ENCODE data around the gene BTRC. TPM values are rescaled to one million over a fixed set of nuclear protein-coding genes. Genes with fewer than 3 reads are reported as not detected.

The BTRC gene
- total RNA-seq, 2 experiments from 2014 or later = 10.9 to 12.7 TPM

GRCh38 chr10:101563007-101563406 is 209.0 kb downstream of the BTRC start:
- intact Hi-C loops (cut with micrococcal nuclease) = no loop called here
- CTCF ChIA-PET = interaction anchor here (0.6 kb wide), 1 partner anchor 60 kb away, joined by 3 read pairs; no protein-coding TSS in a partner anchor

GRCh38 chr10:101563497-101564040 is 209.6 kb downstream of the BTRC start:
- no peak overlapping the region for H3K4me3 Mint-ChIP-seq
- H3K27me3 Mint-ChIP-seq (ENCODE audit: low read depth) = peaks cover 34% of the 10 kb centered on the region
- no peak for DNase-seq
- CTCF ChIA-PET = interaction anchor here (0.6 kb wide), 1 partner anchor 1015 kb away, joined by 3 read pairs; no protein-coding TSS in a partner anchor
- H3K27ac Mint-ChIP-seq = no peak overlapping the region
- H3K36me3 Mint-ChIP-seq (ENCODE audit: low read depth) = no peaks in the 10 kb centered on the region
- H3K9me3 Mint-ChIP-seq = no peaks in the 10 kb centered on the region
- intact Hi-C loops (cut with micrococcal nuclease) = no loop called here
- peaks cover 11% of the 10 kb centered on the region for H3K4me1 Mint-ChIP-seq (ENCODE audit: low read depth)

More at GRCh38 chr10:101563007-101563406, 209.0 kb downstream of the BTRC start:
- peaks cover 16% of the 10 kb centered on the region for H3K4me1 Mint-ChIP-seq (ENCODE audit: low read depth)
- DNase-seq = no peak
- H3K4me3 Mint-ChIP-seq = no peak overlapping the region
- H3K27ac Mint-ChIP-seq = no peak overlapping the region
- H3K9me3 Mint-ChIP-seq = no peaks in the 10 kb centered on the region
- no peaks in the 10 kb centered on the region for H3K36me3 Mint-ChIP-seq (ENCODE audit: low read depth)
- H3K27me3 Mint-ChIP-seq (ENCODE audit: low read depth) = peaks cover 28% of the 10 kb centered on the region

GRCh38 chr10:101564490-101564991 is 210.6 kb downstream of the BTRC start:
- Mint-ChIP-seq H3K4me1 (ENCODE audit: low read depth) (peaks cover 9% of the 10 kb centered on the region), H3K27ac (no peak overlapping the region), H3K27me3 (ENCODE audit: low read depth) (peaks cover 43% of the 10 kb centered on the region), H3K36me3 (ENCODE audit: low read depth) (no peaks in the 10 kb centered on the region), H3K9me3 (no peaks in the 10 kb centered on the region), H3K4me3 (no peak overlapping the region)
- no peak for DNase-seq
- CTCF ChIA-PET = no interaction called here
- intact Hi-C loops (cut with micrococcal nuclease) = no loop called here

- intact Hi-C loops (cut with micrococcal nuclease) = no loop called here
- H3K9me3 Mint-ChIP-seq = no peaks in the 10 kb centered on the region
- H3K4me3 Mint-ChIP-seq = no peak overlapping the region
- H3K27ac Mint-ChIP-seq = no peak overlapping the region
- no peak for DNase-seq
- peaks cover 47% of the 10 kb centered on the region for H3K27me3 Mint-ChIP-seq (ENCODE audit: low read depth)
- H3K4me1 Mint-ChIP-seq (ENCODE audit: low read depth) = peaks cover 15% of the 10 kb centered on the region
- H3K36me3 Mint-ChIP-seq (ENCODE audit: low read depth) = no peaks in the 10 kb centered on the region
- CTCF ChIA-PET = interaction anchor here (0.6 kb wide), 1 partner anchor 191 kb away, joined by 3 read pairs; no protein-coding TSS in a partner anchor
These were observed 211.5 kb downstream of the BTRC start for GRCh38 chr10:101565370-101565900.

GRCh38 chr10:101565936-101566332 is 212.0 kb downstream of the BTRC start:
- Mint-ChIP-seq H3K4me3 (no peak overlapping the region), H3K27me3 (ENCODE audit: low read depth) (peaks cover 47% of the 10 kb centered on the region), H3K9me3 (no peaks in the 10 kb centered on the region), H3K27ac (no peak overlapping the region), H3K36me3 (ENCODE audit: low read depth) (no peaks in the 10 kb centered on the region), H3K4me1 (ENCODE audit: low read depth) (peaks cover 15% of the 10 kb centered on the region)
- CTCF ChIA-PET = interaction anchor here (0.6 kb wide), 1 partner anchor 191 kb away, joined by 3 read pairs; no protein-coding TSS in a partner anchor
- intact Hi-C loops (cut with micrococcal nuclease) = no loop called here
- DNase-seq = no peak

GRCh38 chr10:101566333-101567164 is 212.6 kb downstream of the BTRC start:
- H3K27ac Mint-ChIP-seq = no peak overlapping the region
- no peak overlapping the region for H3K4me3 Mint-ChIP-seq
- peaks cover 47% of the 10 kb centered on the region for H3K27me3 Mint-ChIP-seq (ENCODE audit: low read depth)
- H3K36me3 Mint-ChIP-seq (ENCODE audit: low read depth) = no peaks in the 10 kb centered on the region
- CTCF ChIA-PET = interaction anchor here (0.6 to 5.4 kb wide), 2 partner anchors 192 to 353 kb away, joined by 3 to 50 read pairs; no protein-coding TSS in a partner anchor
- no peaks in the 10 kb centered on the region for H3K9me3 Mint-ChIP-seq
- DNase-seq = no peak
- intact Hi-C loops (cut with micrococcal nuclease) = no loop called here
- peaks cover 15% of the 10 kb centered on the region for H3K4me1 Mint-ChIP-seq (ENCODE audit: low read depth)

- Mint-ChIP-seq H3K27me3 (ENCODE audit: low read depth) (peaks cover 47% of the 10 kb centered on the region), H3K4me1 (ENCODE audit: low read depth) (peaks cover 15% of the 10 kb centered on the region), H3K36me3 (ENCODE audit: low read depth) (no peaks in the 10 kb centered on the region), H3K4me3 (no peak overlapping the region), H3K9me3 (no peaks in the 10 kb centered on the region), H3K27ac (no peak overlapping the region)
- DNase-seq = no peak
- CTCF ChIA-PET = interaction anchor here (1.1 to 5.4 kb wide), 2 partner anchors 32 to 354 kb away, joined by 3 to 50 read pairs; no protein-coding TSS in a partner anchor
- intact Hi-C loops (cut with micrococcal nuclease) = no loop called here
These were observed 213.4 kb downstream of the BTRC start for GRCh38 chr10:101567165-101568006.

- Mint-ChIP-seq H3K27ac (no peak overlapping the region), H3K9me3 (no peaks in the 10 kb centered on the region), H3K4me3 (no peak overlapping the region), H3K27me3 (ENCODE audit: low read depth) (peaks cover 47% of the 10 kb centered on the region), H3K36me3 (ENCODE audit: low read depth) (no peaks in the 10 kb centered on the region), H3K4me1 (ENCODE audit: low read depth) (peaks cover 15% of the 10 kb centered on the region)
- intact Hi-C loops (cut with micrococcal nuclease) = no loop called here
- CTCF ChIA-PET = interaction anchor here (1.1 to 5.4 kb wide), 4 partner anchors 11 to 354 kb away, joined by 3 to 50 read pairs (median 8); no protein-coding TSS in a partner anchor
- DNase-seq = no peak
These were observed 214.2 kb downstream of the BTRC start for GRCh38 chr10:101568054-101568745.

GRCh38 chr10:101569323-101569621 is 215.3 kb downstream of the BTRC start:
- H3K36me3 Mint-ChIP-seq (ENCODE audit: low read depth) = no peaks in the 10 kb centered on the region
- DNase-seq = no peak
- intact Hi-C loops (cut with micrococcal nuclease) = no loop called here
- peaks cover 15% of the 10 kb centered on the region for H3K4me1 Mint-ChIP-seq (ENCODE audit: low read depth)
- H3K27me3 Mint-ChIP-seq (ENCODE audit: low read depth) = peaks cover 47% of the 10 kb centered on the region
- H3K9me3 Mint-ChIP-seq = no peaks in the 10 kb centered on the region
- CTCF ChIA-PET = interaction anchor here (0.6 to 5.4 kb wide), 19 partner anchors 9 to 403 kb away, joined by 3 to 50 read pairs (median 5); partner anchors contain the start of genes DPCD and POLL
- H3K27ac Mint-ChIP-seq = no peak overlapping the region
- H3K4me3 Mint-ChIP-seq = peak overlapping the region; percentile 62

- intact Hi-C loops (cut with micrococcal nuclease) = loop anchor here (1.0 to 5.0 kb wide), 6 partner anchors 33 to 408 kb away; no protein-coding TSS in a partner anchor
- H3K27ac Mint-ChIP-seq = no peak overlapping the region
- H3K27me3 Mint-ChIP-seq (ENCODE audit: low read depth) = peaks cover 45% of the 10 kb centered on the region
- peaks cover 15% of the 10 kb centered on the region for H3K4me1 Mint-ChIP-seq (ENCODE audit: low read depth)
- peak overlapping the region; percentile 62 for H3K4me3 Mint-ChIP-seq
- H3K9me3 Mint-ChIP-seq = no peaks in the 10 kb centered on the region
- CTCF ChIA-PET = interaction anchor here (0.6 to 5.4 kb wide), 24 partner anchors 8 to 404 kb away, joined by 3 to 50 read pairs (median 4); partner anchors contain the start of genes DPCD and POLL
- no peaks in the 10 kb centered on the region for H3K36me3 Mint-ChIP-seq (ENCODE audit: low read depth)
- DNase-seq = peak; percentile 81
These were observed 215.9 kb downstream of the BTRC start for GRCh38 chr10:101569622-101570427.

All from activated naive CD4-positive, alpha-beta T cell treated with anti-CD3 and anti-CD28 coated beads for 36 hours (primary cell).